Lower leg skin (tissue), 3 donors: Measurements from ENCODE around the gene ENPP6.

Source experiments
- POLR2A ChIP-seq, 2 donors: fragments of 450-650 bp; IDR thresholded peaks; one replicate each; pipeline ENCODE4 v1.6.1; 2016 to 2017; ENCODE audit warnings: antibody characterized with exemption in 2 of 2, mild to moderate bottlenecking in 1 of 2, moderate library complexity in 1 of 2
- TF ChIP-seq, protein P1 (sequence below), 3 donors: fragments of 450-650 bp; IDR thresholded peaks; one replicate each; pipeline ENCODE4 v1.5.1; 2016; ENCODE audit warnings: antibody characterized with exemption in 3 of 3, mild to moderate bottlenecking in 3 of 3, moderate library complexity in 2 of 3

DNA sequence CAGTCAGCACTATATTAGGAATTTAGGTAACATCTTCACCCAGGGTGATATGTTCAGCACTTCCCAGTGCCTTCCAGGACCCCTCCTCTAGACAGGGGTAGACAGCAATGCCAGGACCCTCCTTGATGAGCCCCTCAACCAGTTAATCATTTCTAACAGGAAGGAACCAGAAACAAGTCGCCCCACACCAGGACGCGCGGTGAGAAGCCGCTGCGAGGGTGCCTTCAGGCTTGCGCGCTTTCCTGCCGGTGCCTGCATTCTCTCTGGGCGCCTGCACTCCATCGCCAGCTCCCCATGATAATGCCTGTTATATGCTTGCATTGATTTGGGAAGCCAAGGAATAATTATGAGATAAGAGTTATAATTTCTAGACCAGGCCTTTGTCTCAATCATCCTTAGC, 116.0 kb downstream of the ENPP6 start:
- TF ChIP-seq, protein P1, sequence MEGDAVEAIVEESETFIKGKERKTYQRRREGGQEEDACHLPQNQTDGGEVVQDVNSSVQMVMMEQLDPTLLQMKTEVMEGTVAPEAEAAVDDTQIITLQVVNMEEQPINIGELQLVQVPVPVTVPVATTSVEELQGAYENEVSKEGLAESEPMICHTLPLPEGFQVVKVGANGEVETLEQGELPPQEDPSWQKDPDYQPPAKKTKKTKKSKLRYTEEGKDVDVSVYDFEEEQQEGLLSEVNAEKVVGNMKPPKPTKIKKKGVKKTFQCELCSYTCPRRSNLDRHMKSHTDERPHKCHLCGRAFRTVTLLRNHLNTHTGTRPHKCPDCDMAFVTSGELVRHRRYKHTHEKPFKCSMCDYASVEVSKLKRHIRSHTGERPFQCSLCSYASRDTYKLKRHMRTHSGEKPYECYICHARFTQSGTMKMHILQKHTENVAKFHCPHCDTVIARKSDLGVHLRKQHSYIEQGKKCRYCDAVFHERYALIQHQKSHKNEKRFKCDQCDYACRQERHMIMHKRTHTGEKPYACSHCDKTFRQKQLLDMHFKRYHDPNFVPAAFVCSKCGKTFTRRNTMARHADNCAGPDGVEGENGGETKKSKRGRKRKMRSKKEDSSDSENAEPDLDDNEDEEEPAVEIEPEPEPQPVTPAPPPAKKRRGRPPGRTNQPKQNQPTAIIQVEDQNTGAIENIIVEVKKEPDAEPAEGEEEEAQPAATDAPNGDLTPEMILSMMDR (IDR thresholded peaks at IDR 0.05) = no peak
- no peak for TF ChIP-seq POLR2A (IDR thresholded peaks at IDR 0.05)
